Smooth muscle cell of the brain vasculature (primary cell): ENCODE data around the gene GTF2H4.

Source experiments
- DNase-seq: peaks from one replicate; pipeline ENCODE4 v3.0.0-alpha.2; 2012; ENCODE audit warnings: low read depth, low spot score

Gene GTF2H4

DNA sequence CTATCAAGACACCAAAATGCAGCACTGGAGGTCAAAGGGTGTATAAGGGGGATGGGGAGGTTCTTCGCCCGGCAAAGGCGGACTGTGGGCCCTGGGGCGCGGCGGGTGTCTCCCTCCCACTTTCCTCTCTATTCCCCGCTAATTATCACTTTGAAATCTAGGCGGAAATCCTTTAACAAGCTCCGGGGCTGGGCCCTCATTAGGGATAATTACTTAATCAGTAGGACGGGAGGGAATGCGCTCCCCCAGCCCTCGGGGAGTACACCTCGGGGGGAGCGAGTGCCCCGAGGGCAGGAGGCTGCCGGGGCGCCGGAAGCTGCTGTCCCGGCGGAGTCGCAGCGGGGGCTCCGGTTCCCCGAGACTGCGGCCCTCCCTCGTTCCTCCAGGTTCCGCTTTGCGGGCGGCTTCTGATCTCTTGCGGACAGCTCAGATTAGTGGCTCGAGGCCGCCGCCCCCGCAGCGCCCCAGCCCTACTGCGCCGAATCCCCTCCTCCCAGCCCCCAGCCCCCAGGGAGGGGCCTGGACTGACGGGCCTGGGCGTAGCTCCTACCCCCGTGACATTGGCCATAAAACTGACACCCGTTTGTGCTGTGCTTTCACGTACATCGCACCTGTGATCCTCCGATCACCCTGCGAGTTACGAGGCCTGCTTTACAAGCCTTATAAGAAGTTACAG is 47.5 kb downstream of the GTF2H4 start:
- DNase-seq = no peak

- no peak for DNase-seq
Measured at GRCh38 chr6:30957716-30958115, 49.7 kb downstream of the GTF2H4 start.

GRCh38 chr6:30960907-30961673 is 53.1 kb downstream of the GTF2H4 start:
- DNase-seq = no peak

GRCh38 chr6:30962716-30963115 is 54.7 kb downstream of the GTF2H4 start:
- DNase-seq = no peak

- DNase-seq = no peak
Measured at GRCh38 chr6:30963641-30964040, 55.6 kb downstream of the GTF2H4 start.
